Endothelial cell of umbilical vein (primary cell): ENCODE measurements around the gene NEU1.

Experiments used
- EZH2 ChIP-seq: IDR thresholded peaks from 2 replicates; pipeline ENCODE4 v1.6.1; 2012; ENCODE audit warnings: borderline replicate concordance, low read depth, mild to moderate bottlenecking, moderate library complexity, low read length, inconsistent platforms; ENCODE audit not compliant: severe bottlenecking
- MYC ChIP-seq: IDR thresholded peaks from one replicate; pipeline ENCODE4 v1.6.1; 2011; ENCODE audit warnings: mild to moderate bottlenecking, low read depth, low read length
- POLR2A ChIP-seq: IDR thresholded peaks from 2 replicates; pipeline ENCODE4 v1.6.1; 2012; ENCODE audit warnings: low read depth, mild to moderate bottlenecking, control low read depth, low read length
- TF ChIP-seq, protein P1 (sequence below), 2 donors: IDR thresholded peaks; 1 replicate in 1 of 2; 2 replicates in 1 of 2; pipeline ENCODE4 v1.5.1; 2011; ENCODE audit warnings: low read length in 2 of 2, mild to moderate bottlenecking in 2 of 2, moderate library complexity in 2 of 2, control low read depth in 1 of 2, inconsistent platforms in 1 of 2, low read depth in 1 of 2; ENCODE audit not compliant: insufficient read depth in 1 of 2; ENCODE audit errors: extremely low read depth in 1 of 2
- TF ChIP-seq, protein P2 (sequence below): IDR thresholded peaks from 2 replicates; pipeline ENCODE4 v1.6.1; 2011; ENCODE audit not compliant: insufficient read depth, insufficient read length

- TF ChIP-seq, protein P1, sequence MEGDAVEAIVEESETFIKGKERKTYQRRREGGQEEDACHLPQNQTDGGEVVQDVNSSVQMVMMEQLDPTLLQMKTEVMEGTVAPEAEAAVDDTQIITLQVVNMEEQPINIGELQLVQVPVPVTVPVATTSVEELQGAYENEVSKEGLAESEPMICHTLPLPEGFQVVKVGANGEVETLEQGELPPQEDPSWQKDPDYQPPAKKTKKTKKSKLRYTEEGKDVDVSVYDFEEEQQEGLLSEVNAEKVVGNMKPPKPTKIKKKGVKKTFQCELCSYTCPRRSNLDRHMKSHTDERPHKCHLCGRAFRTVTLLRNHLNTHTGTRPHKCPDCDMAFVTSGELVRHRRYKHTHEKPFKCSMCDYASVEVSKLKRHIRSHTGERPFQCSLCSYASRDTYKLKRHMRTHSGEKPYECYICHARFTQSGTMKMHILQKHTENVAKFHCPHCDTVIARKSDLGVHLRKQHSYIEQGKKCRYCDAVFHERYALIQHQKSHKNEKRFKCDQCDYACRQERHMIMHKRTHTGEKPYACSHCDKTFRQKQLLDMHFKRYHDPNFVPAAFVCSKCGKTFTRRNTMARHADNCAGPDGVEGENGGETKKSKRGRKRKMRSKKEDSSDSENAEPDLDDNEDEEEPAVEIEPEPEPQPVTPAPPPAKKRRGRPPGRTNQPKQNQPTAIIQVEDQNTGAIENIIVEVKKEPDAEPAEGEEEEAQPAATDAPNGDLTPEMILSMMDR (IDR thresholded peaks at IDR 0.05; ENCODE audit: extremely low read depth in 1 of 2, insufficient read depth in 1 of 2, low read depth in 1 of 2, low read length in 2 of 2), result no peak
- no peak for TF ChIP-seq POLR2A
- TF ChIP-seq MYC, result no peak
- no peak for TF ChIP-seq EZH2
- TF ChIP-seq, protein P2, sequence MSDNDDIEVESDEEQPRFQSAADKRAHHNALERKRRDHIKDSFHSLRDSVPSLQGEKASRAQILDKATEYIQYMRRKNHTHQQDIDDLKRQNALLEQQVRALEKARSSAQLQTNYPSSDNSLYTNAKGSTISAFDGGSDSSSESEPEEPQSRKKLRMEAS, result no peak
Measured at GRCh38 chr6:31851485-31851832, 11.2 kb downstream of the NEU1 start.
